K562 (cell line): ENCODE data around the gene ZKSCAN4. TPM values are rescaled to one million over a fixed set of nuclear protein-coding genes. Genes with fewer than 3 reads are reported as not detected.

Experiments
- ATF6 ChIP-seq: sonication (generic); formaldehyde crosslinking; IDR thresholded peaks from 2 replicates; pipeline ENCODE4 v1.4.0; 2020; ENCODE audit warnings: mild to moderate bottlenecking, missing genetic modification reagents
- BCLAF1 ChIP-seq, 2 experiments: fragments of 450-650 bp in 1 of 2; IDR thresholded peaks; 2 replicates each; pipeline ENCODE4 v1.6.1; 2011 to 2017; ENCODE audit warnings: low read depth in 2 of 2, antibody characterized with exemption in 1 of 2, borderline replicate concordance in 1 of 2, low read length in 1 of 2, mild to moderate bottlenecking in 1 of 2, mixed read lengths in 1 of 2; ENCODE audit not compliant: control insufficient read depth in 1 of 2
- CREBBP ChIP-seq: IDR thresholded peaks from one replicate; pipeline ENCODE4 v1.6.1; 2012; ENCODE audit warnings: low read depth, mild to moderate bottlenecking, control low read depth, inconsistent platforms, low read length
- DIDO1 ChIP-seq: fragments of 450-650 bp; IDR thresholded peaks from 2 replicates; pipeline ENCODE4 v1.6.1; 2016; ENCODE audit warnings: low read depth, missing biosample characterization, missing genetic modification characterization
- GTF2A2 ChIP-seq: IDR thresholded peaks from 2 replicates; pipeline ENCODE4 v1.6.1; 2016; ENCODE audit warnings: mild to moderate bottlenecking, missing genetic modification characterization, missing compliant biosample characterization
- GTF2E2 ChIP-seq: fragments of 200-800 bp; sonication (Bioruptor generic); IDR thresholded peaks from 2 replicates; pipeline ENCODE4 v1.6.1; 2016; ENCODE audit warnings: missing genetic modification characterization, missing compliant biosample characterization
- GTF2F1 ChIP-seq: IDR thresholded peaks from 2 replicates; pipeline ENCODE4 v1.6.1; 2011; ENCODE audit warnings: low read depth, low read length, improper control_type of control experiment
- TOE1 ChIP-seq, 2 experiments: fragments of 450-650 bp in 1 of 2; sonication (generic) in 1 of 2; formaldehyde crosslinking in 1 of 2; IDR thresholded peaks; 2 replicates each; pipeline versions ENCODE4 v1.7.1 to v1.8.0; 2016 to 2022; ENCODE audit warnings: borderline replicate concordance in 2 of 2, mild to moderate bottlenecking in 2 of 2, antibody characterized with exemption in 1 of 2, inconsistent platforms in 1 of 2, low read depth in 1 of 2, missing genetic modification reagents in 1 of 2, moderate library complexity in 1 of 2
- ZEB2 ChIP-seq: fragments of 450-650 bp; IDR thresholded peaks from 2 replicates; pipeline ENCODE4 v1.6.1; 2016
- polyA plus RNA-seq, 8 experiments: library from polyadenylated mRNA; depleted of rRNA in 4 of 8; stranded (reverse) in 5 of 8; unstranded in 3 of 8; fragments of >200 nt; fragmentation: Nextera tagmentation in 2 of 8; fragmentation: Illumina TruSeq in 1 of 8; extraction: Ambion mirVana in 2 of 8; extraction: Trizol in 1 of 8; gene quantifications; 2 replicates each; pipeline versions ENCODE4 v1.2.1 to v1.2.3, GENCODE V29; 2011 to 2014; ENCODE audit warnings: inconsistent platforms in 1 of 8, missing spikeins in 1 of 8
- total RNA-seq, 7 experiments: library from RNA; depleted of rRNA in 6 of 7; stranded (reverse); fragments of >200 nt in 6 of 7; fragmentation: Illumina TruSeq in 2 of 7; extraction: Trizol in 2 of 7; gene quantifications; 2 replicates each; pipeline versions ENCODE4 v1.2.1 to v1.2.3, GENCODE V29; 2011 to 2021; ENCODE audit warnings: low replicate concordance in 1 of 7
- TF ChIP-seq, protein P1 (sequence below): sonication (generic); formaldehyde crosslinking; IDR thresholded peaks from 2 replicates; pipeline ENCODE4 v1.8.1; 2022; ENCODE audit warnings: missing genetic modification reagents
- TF ChIP-seq, protein P2 (sequence below): sonication (generic); formaldehyde crosslinking; IDR thresholded peaks from 2 replicates; pipeline ENCODE4 v1.8.0; 2022; ENCODE audit warnings: mild to moderate bottlenecking, missing genetic modification reagents
- TF ChIP-seq, protein P3 (sequence below): sonication (generic); formaldehyde crosslinking; IDR thresholded peaks from 2 replicates; pipeline ENCODE4 v1.8.0; 2022; ENCODE audit warnings: mild to moderate bottlenecking, low read depth, missing genetic modification reagents

The ZKSCAN4 gene
- total and polyA plus RNA-seq, 9 of the 15 experiments (the other 6 are each of a cell fraction or from before 2014, with no cell fraction given), result 1.2 to 5.3 (median 4.7) TPM

- TF ChIP-seq CREBBP (no peak), TOE1 (IDR thresholded peaks at IDR 0.05; ENCODE audit: borderline replicate concordance) (no peak; the same call in 1 of the 2 replicates), TOE1 (CRISPR knock-in tag; IDR thresholded peaks at IDR 0.05; ENCODE audit: borderline replicate concordance, low read depth) (no peak), GTF2A2 (no peak), GTF2F1 (peak; percentile 95), DIDO1 (tag) (0 out of 2 replicates have a peak, but pooled peaks have one; percentile 15), ZEB2 (no peak), ATF6 (CRISPR knock-in tag) (no peak), BCLAF1 (IDR thresholded peaks at IDR 0.05; ENCODE audit: borderline replicate concordance in 1 of 2, control insufficient read depth in 1 of 2, low read depth in 2 of 2, low read length in 1 of 2) (peak in 1 of 2 experiments; percentile 98; a peak in 2 of 4 replicates), GTF2E2 (tag) (peak; percentile 89)
- TF ChIP-seq, protein P1, sequence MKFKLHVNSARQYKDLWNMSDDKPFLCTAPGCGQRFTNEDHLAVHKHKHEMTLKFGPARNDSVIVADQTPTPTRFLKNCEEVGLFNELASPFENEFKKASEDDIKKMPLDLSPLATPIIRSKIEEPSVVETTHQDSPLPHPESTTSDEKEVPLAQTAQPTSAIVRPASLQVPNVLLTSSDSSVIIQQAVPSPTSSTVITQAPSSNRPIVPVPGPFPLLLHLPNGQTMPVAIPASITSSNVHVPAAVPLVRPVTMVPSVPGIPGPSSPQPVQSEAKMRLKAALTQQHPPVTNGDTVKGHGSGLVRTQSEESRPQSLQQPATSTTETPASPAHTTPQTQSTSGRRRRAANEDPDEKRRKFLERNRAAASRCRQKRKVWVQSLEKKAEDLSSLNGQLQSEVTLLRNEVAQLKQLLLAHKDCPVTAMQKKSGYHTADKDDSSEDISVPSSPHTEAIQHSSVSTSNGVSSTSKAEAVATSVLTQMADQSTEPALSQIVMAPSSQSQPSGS (CRISPR knock-in tag), result no peak
- TF ChIP-seq, protein P2, sequence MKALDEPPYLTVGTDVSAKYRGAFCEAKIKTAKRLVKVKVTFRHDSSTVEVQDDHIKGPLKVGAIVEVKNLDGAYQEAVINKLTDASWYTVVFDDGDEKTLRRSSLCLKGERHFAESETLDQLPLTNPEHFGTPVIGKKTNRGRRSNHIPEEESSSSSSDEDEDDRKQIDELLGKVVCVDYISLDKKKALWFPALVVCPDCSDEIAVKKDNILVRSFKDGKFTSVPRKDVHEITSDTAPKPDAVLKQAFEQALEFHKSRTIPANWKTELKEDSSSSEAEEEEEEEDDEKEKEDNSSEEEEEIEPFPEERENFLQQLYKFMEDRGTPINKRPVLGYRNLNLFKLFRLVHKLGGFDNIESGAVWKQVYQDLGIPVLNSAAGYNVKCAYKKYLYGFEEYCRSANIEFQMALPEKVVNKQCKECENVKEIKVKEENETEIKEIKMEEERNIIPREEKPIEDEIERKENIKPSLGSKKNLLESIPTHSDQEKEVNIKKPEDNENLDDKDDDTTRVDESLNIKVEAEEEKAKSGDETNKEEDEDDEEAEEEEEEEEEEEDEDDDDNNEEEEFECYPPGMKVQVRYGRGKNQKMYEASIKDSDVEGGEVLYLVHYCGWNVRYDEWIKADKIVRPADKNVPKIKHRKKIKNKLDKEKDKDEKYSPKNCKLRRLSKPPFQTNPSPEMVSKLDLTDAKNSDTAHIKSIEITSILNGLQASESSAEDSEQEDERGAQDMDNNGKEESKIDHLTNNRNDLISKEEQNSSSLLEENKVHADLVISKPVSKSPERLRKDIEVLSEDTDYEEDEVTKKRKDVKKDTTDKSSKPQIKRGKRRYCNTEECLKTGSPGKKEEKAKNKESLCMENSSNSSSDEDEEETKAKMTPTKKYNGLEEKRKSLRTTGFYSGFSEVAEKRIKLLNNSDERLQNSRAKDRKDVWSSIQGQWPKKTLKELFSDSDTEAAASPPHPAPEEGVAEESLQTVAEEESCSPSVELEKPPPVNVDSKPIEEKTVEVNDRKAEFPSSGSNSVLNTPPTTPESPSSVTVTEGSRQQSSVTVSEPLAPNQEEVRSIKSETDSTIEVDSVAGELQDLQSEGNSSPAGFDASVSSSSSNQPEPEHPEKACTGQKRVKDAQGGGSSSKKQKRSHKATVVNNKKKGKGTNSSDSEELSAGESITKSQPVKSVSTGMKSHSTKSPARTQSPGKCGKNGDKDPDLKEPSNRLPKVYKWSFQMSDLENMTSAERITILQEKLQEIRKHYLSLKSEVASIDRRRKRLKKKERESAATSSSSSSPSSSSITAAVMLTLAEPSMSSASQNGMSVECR (CRISPR knock-in tag), result no peak
- TF ChIP-seq, protein P3, sequence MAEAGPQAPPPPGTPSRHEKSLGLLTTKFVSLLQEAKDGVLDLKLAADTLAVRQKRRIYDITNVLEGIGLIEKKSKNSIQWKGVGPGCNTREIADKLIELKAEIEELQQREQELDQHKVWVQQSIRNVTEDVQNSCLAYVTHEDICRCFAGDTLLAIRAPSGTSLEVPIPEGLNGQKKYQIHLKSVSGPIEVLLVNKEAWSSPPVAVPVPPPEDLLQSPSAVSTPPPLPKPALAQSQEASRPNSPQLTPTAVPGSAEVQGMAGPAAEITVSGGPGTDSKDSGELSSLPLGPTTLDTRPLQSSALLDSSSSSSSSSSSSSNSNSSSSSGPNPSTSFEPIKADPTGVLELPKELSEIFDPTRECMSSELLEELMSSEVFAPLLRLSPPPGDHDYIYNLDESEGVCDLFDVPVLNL (CRISPR knock-in tag), result no peak
Measured at GRCh38 chr6:28220257-28221133, 31.6 kb downstream of the ZKSCAN4 start (continued).
